Esophagus squamous epithelium (tissue), 4 donors: ENCODE data around the gene RCC2.
"Not testable (repeated sequence)": the region's sequence is repeated elsewhere in the genome, so short reads cannot be mapped to it uniquely, and the experiment has no call there.

Experiments used
- POLR2A ChIP-seq, 4 donors: fragments of 450-650 bp; IDR thresholded peaks; one replicate each; pipeline ENCODE4 v1.6.1; 2017; ENCODE audit warnings: antibody characterized with exemption in 4 of 4, mild to moderate bottlenecking in 4 of 4, moderate library complexity in 3 of 4
- TF ChIP-seq, protein P1 (sequence below), 6 experiments: fragments of 450-650 bp in 4 of 6; fragments of 200-600 bp in 2 of 6; sonication (generic) in 2 of 6; IDR thresholded peaks; one replicate each; pipeline ENCODE4 v1.5.1; 2016 to 2019; ENCODE audit warnings: antibody characterized with exemption in 6 of 6, mild to moderate bottlenecking in 4 of 6, moderate library complexity in 4 of 6

DNA sequence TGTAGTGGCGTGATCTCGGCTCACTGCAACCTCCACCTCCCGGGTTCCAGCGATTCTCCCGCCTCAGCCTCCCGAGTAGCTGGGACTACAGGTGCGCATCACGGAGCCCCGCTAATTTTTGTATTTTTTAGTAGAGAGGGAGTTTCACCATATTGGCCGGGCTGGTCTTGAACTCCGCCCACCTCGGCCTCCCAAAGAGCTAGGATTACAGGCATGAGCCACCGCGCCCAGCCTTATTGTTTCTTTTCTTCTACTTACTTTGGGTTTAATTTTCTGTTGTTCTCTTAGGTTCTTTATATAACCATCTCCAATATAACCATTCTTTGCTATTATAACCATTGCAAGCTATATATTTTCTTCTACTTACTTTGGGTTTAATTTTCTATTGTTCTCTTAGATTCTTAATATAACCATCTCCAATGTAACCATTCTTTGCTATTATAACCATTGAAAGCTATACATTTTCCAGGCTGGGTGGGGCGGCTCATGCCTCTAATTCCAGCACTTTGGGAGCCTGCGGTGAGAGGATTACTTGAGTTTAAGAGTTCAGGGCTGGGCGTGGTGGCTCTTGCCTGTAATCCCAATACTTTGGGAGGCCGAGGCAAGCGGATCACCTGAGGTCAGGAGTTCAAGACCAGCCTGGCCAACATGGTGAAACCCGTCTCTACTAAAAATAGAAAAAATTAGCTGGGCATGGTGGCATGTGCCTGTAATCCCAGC is 35.5 kb upstream of the RCC2 start:
- TF ChIP-seq, protein P1, sequence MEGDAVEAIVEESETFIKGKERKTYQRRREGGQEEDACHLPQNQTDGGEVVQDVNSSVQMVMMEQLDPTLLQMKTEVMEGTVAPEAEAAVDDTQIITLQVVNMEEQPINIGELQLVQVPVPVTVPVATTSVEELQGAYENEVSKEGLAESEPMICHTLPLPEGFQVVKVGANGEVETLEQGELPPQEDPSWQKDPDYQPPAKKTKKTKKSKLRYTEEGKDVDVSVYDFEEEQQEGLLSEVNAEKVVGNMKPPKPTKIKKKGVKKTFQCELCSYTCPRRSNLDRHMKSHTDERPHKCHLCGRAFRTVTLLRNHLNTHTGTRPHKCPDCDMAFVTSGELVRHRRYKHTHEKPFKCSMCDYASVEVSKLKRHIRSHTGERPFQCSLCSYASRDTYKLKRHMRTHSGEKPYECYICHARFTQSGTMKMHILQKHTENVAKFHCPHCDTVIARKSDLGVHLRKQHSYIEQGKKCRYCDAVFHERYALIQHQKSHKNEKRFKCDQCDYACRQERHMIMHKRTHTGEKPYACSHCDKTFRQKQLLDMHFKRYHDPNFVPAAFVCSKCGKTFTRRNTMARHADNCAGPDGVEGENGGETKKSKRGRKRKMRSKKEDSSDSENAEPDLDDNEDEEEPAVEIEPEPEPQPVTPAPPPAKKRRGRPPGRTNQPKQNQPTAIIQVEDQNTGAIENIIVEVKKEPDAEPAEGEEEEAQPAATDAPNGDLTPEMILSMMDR (IDR thresholded peaks at IDR 0.05) = not testable (repeated sequence)
- TF ChIP-seq POLR2A (IDR thresholded peaks at IDR 0.05) = not testable (repeated sequence)
